Stimulated activated CD4-positive, alpha-beta T cell treated with anti-CD3 and anti-CD28 coated beads, TNF-alpha, amount 100 ng/mL, for 48 hours (primary cell): ENCODE data around the gene CELF1.

Experiments
- DNase-seq, 3 donors: peaks; one replicate each; pipeline ENCODE4 v3.0.0-alpha.2; 2020; ENCODE audit warnings: low read depth in 3 of 3

Gene CELF1

GRCh38 chr11:47417712-47418111, 135.2 kb downstream of the CELF1 start:
- DNase-seq = no peak

- DNase-seq = no peak
Observed at GRCh38 chr11:47415949-47416472, 136.9 kb downstream of the CELF1 start.
